ENCODE results near the gene PRKCH. TPM values are rescaled to one million over a fixed set of nuclear protein-coding genes. Genes with fewer than 3 reads are reported as not detected.

The PRKCH gene
- total and polyA plus RNA-seq, 2 of the 13 experiments (the other 11 are each of a cell fraction or from before 2014, with no cell fraction given), result 0.48 to 1.3 TPM

- no peak for FAIRE-seq
- no peak overlapping the region for H3K27ac ChIP-seq (ENCODE audit: extremely low read length, insufficient read depth, low read length)
- CTCF ChIA-PET (ENCODE audit: low intra/inter-chr PET ratio, low total read pairs), result no interaction called here
- H3K9ac ChIP-seq (ENCODE audit: insufficient read depth, low read depth, low read length), result no peak overlapping the region
- H3K4me3 ChIP-seq (replicated peaks in 1 of 3; ENCODE audit: insufficient read depth in 1 of 3, low read depth in 2 of 3, low read length in 3 of 3), result no peak overlapping the region
- H3K4me1 ChIP-seq (ENCODE audit: insufficient read depth, low read length), result peaks cover 26% of the 10 kb centered on the region
- H3K9me3 ChIP-seq (ENCODE audit: low read length), result no peaks in the 10 kb centered on the region
- H4K20me1 ChIP-seq (ENCODE audit: insufficient read depth, low read length), result no peaks in the 10 kb centered on the region
- POLR2A ChIA-PET, result no interaction called here
- no peaks in the 10 kb centered on the region for H3K79me2 ChIP-seq (ENCODE audit: insufficient read depth, low read length)
- no peak for TF ChIP-seq ZIK1 (CRISPR knock-in tag; IDR thresholded peaks at IDR 0.05; ENCODE audit: borderline replicate concordance, low read depth)
- no peak for TF ChIP-seq ARID4A (CRISPR knock-in tag; IDR thresholded peaks at IDR 0.05; ENCODE audit: borderline replicate concordance)
- TF ChIP-seq CENPX (CRISPR knock-in tag; IDR thresholded peaks at IDR 0.05), result no peak
- no peak for TF ChIP-seq ZNF296 (CRISPR knock-in tag; conservative IDR thresholded peaks at IDR 0.05)
- TF ChIP-seq CCAR2 (optimal IDR thresholded peaks at IDR 0.05; ENCODE audit: low read depth, low read length), result no peak
- TF ChIP-seq ATF5 (CRISPR knock-in tag; IDR thresholded peaks at IDR 0.05; ENCODE audit: low read depth), result no peak
- TF ChIP-seq ZNF569 (CRISPR knock-in tag; IDR thresholded peaks at IDR 0.05; ENCODE audit: borderline replicate concordance), result no peak
- no peak for TF ChIP-seq ZNF850 (CRISPR knock-in tag; conservative IDR thresholded peaks at IDR 0.05)
- no peak for TF ChIP-seq JARID2 (CRISPR knock-in tag; IDR thresholded peaks at IDR 0.05; ENCODE audit: insufficient replicate concordance)
- no peak for TF ChIP-seq ZNF878 (CRISPR knock-in tag; IDR thresholded peaks at IDR 0.05)
- no peak for TF ChIP-seq TFE3 (CRISPR knock-in tag; IDR thresholded peaks at IDR 0.05)
- no peak for TF ChIP-seq ZNF607 (CRISPR knock-in tag; IDR thresholded peaks at IDR 0.05; ENCODE audit: borderline replicate concordance)
- TF ChIP-seq RNF219 (CRISPR knock-in tag; IDR thresholded peaks at IDR 0.05), result no peak
- no peak for TF ChIP-seq THYN1 (CRISPR knock-in tag; IDR thresholded peaks at IDR 0.05; ENCODE audit: borderline replicate concordance, low read depth)
- BruUV-seq (replicated peaks), result no TSS peak
- H3K36me3 ChIP-seq (replicated peaks in 1 of 2; ENCODE audit: control insufficient read depth in 1 of 2, insufficient read depth in 2 of 2, low read length in 2 of 2), result no peaks in the 10 kb centered on the region
- in situ Hi-C loops (cut with HindIII; ENCODE audit: extremely low pct_ligation_motif_present, low pct_unique_long_range_greater_than_20kb), result loop anchor here (25.0 kb wide), 1 partner anchor 558 kb away; no protein-coding TSS in a partner anchor
- intact Hi-C loops (cut with micrococcal nuclease; ENCODE audit: unreplicated experiment), result no loop called here
- H3K27me3 ChIP-seq (ENCODE audit: control insufficient read depth in 1 of 2, insufficient read depth in 2 of 2, low read length in 2 of 2), result no peaks in the 10 kb centered on the region; a peak in 1 of 5 replicates
- H2AFZ ChIP-seq (ENCODE audit: low read length), result peak overlapping the region; percentile 61
- ATAC-seq, result no peak
- H3K4me2 ChIP-seq (ENCODE audit: low read depth, low read length), result no peak overlapping the region
- WGBS (ENCODE audit: low lambda C conversion rate), result 62% methylated on average over 5 of the region's 5 CpGs
- no peak for DNase-seq (ENCODE audit: low spot score)
Observed at GRCh38 chr14:61279082-61279481, 42.3 kb upstream of the PRKCH start.
